Measurements from ENCODE around the gene NRG3. TPM values are rescaled to one million over a fixed set of nuclear protein-coding genes. Genes with fewer than 3 reads are reported as not detected.

Gene NRG3
- total RNA-seq, 2 donors from 2014 or later = 1.7 to 2.3 TPM

- no peaks in the 10 kb centered on the region for H3K9me3 Mint-ChIP-seq
- no peaks in the 10 kb centered on the region for H3K4me1 ChIP-seq (ENCODE audit: control insufficient read depth, insufficient read depth, low read length)
- no peak for DNase-seq
- no peak overlapping the region for H3K4me3 ChIP-seq (ENCODE audit: low read length)
- no peak overlapping the region for H3K4me3 Mint-ChIP-seq
- no peaks in the 10 kb centered on the region for H3K9me3 ChIP-seq (ENCODE audit: control insufficient read depth, low read length)
- no peaks in the 10 kb centered on the region for H3K36me3 Mint-ChIP-seq (ENCODE audit: low read depth)
- no peaks in the 10 kb centered on the region for H3K36me3 ChIP-seq (ENCODE audit: control insufficient read depth, insufficient read depth, low read length)
- no peaks in the 10 kb centered on the region for H3K27me3 ChIP-seq (ENCODE audit: control insufficient read depth, insufficient read depth, low read length, poor library complexity, severe bottlenecking)
- no peak overlapping the region for H3K27ac ChIP-seq (ENCODE audit: low read depth, low read length)
- H3K9ac ChIP-seq (ENCODE audit: extremely low read depth, low read length, poor library complexity, severe bottlenecking) = no peak overlapping the region
- H3K4me1 Mint-ChIP-seq = peaks cover 15% of the 10 kb centered on the region
- H3K27me3 Mint-ChIP-seq (ENCODE audit: insufficient read depth) = no peaks in the 10 kb centered on the region
- H3K27ac Mint-ChIP-seq = no peak overlapping the region
- TF ChIP-seq, protein P1, sequence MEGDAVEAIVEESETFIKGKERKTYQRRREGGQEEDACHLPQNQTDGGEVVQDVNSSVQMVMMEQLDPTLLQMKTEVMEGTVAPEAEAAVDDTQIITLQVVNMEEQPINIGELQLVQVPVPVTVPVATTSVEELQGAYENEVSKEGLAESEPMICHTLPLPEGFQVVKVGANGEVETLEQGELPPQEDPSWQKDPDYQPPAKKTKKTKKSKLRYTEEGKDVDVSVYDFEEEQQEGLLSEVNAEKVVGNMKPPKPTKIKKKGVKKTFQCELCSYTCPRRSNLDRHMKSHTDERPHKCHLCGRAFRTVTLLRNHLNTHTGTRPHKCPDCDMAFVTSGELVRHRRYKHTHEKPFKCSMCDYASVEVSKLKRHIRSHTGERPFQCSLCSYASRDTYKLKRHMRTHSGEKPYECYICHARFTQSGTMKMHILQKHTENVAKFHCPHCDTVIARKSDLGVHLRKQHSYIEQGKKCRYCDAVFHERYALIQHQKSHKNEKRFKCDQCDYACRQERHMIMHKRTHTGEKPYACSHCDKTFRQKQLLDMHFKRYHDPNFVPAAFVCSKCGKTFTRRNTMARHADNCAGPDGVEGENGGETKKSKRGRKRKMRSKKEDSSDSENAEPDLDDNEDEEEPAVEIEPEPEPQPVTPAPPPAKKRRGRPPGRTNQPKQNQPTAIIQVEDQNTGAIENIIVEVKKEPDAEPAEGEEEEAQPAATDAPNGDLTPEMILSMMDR (conservative IDR thresholded peaks at IDR 0.05) = no peak
- WGBS, 2 experiments (ENCODE audit: insufficient coverage in 1 of 2, insufficient read length in 1 of 2) = 87% methylated on average over 2 of the region's 2 CpGs; no CpG with 5 or more reads in 1 of the 2 experiments
Measured at GRCh38 chr10:81909453-81909852, 34.5 kb downstream of the NRG3 start.

DNA sequence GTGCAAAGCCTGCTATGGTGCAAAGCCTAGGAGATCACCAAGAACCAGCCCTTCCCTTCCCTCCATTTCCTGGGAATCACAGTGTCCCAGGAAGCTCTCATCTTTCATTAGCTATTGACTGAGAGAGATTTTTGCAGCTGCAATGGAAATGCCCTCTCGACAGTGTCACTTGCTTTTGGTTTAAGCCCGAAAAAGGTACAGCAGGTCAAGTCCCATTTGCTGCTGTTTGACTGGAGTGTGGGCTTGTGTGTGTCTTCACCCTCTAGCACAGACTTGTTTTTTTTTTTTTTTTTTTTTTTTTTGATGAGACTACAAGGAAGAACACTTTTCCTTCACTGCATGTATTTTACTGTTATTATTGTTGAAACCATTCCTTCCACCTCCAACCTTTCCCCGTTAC lies 36.3 kb downstream of the NRG3 start:
- Histone ChIP-seq H3K9me3 (ENCODE audit: control insufficient read depth, low read length) (no peaks in the 10 kb centered on the region), H3K4me3 (ENCODE audit: low read length) (no peak overlapping the region), H3K27me3 (ENCODE audit: control insufficient read depth, insufficient read depth, low read length, poor library complexity, severe bottlenecking) (no peaks in the 10 kb centered on the region), H3K36me3 (ENCODE audit: control insufficient read depth, insufficient read depth, low read length) (no peaks in the 10 kb centered on the region), H3K27ac (ENCODE audit: low read depth, low read length) (no peak overlapping the region), H3K4me1 (ENCODE audit: control insufficient read depth, insufficient read depth, low read length) (peaks cover 6% of the 10 kb centered on the region), H3K9ac (ENCODE audit: extremely low read depth, low read length, poor library complexity, severe bottlenecking) (no peak overlapping the region)
- DNase-seq = no peak
- Mint-ChIP-seq H3K4me3 (no peak overlapping the region), H3K27me3 (ENCODE audit: insufficient read depth) (no peaks in the 10 kb centered on the region), H3K36me3 (ENCODE audit: low read depth) (no peaks in the 10 kb centered on the region), H3K9me3 (no peaks in the 10 kb centered on the region), H3K27ac (no peak overlapping the region), H3K4me1 (peaks cover 26% of the 10 kb centered on the region)
- 94 to 98% methylated on average over 2 to 3 of the region's 3 CpGs for WGBS, 2 experiments (ENCODE audit: insufficient coverage in 1 of 2, insufficient read length in 1 of 2)
- TF ChIP-seq, protein P1 (conservative IDR thresholded peaks at IDR 0.05) = no peak

GRCh38 chr10:81914736-81915503 lies 39.9 kb downstream of the NRG3 start:
- Histone ChIP-seq H3K9ac (ENCODE audit: extremely low read depth, low read length, poor library complexity, severe bottlenecking) (no peak overlapping the region), H3K4me3 (ENCODE audit: low read length) (no peak overlapping the region), H3K27ac (ENCODE audit: low read depth, low read length) (no peak overlapping the region), H3K36me3 (ENCODE audit: control insufficient read depth, insufficient read depth, low read length) (no peaks in the 10 kb centered on the region), H3K4me1 (ENCODE audit: control insufficient read depth, insufficient read depth, low read length) (peaks cover 6% of the 10 kb centered on the region), H3K27me3 (ENCODE audit: control insufficient read depth, insufficient read depth, low read length, poor library complexity, severe bottlenecking) (no peaks in the 10 kb centered on the region), H3K9me3 (ENCODE audit: control insufficient read depth, low read length) (no peaks in the 10 kb centered on the region)
- WGBS, 2 experiments (ENCODE audit: insufficient coverage in 1 of 2, insufficient read length in 1 of 2) = 88% methylated on average over 2 of the region's 3 CpGs; no CpG with 5 or more reads in 1 of the 2 experiments
- no peaks in the 10 kb centered on the region for H3K27me3 Mint-ChIP-seq (ENCODE audit: insufficient read depth)
- peaks cover 25% of the 10 kb centered on the region for H3K4me1 Mint-ChIP-seq
- H3K27ac Mint-ChIP-seq = no peak overlapping the region
- H3K36me3 Mint-ChIP-seq (ENCODE audit: low read depth) = no peaks in the 10 kb centered on the region
- TF ChIP-seq, protein P1 (conservative IDR thresholded peaks at IDR 0.05) = no peak
- H3K4me3 Mint-ChIP-seq = no peak overlapping the region
- H3K9me3 Mint-ChIP-seq = no peaks in the 10 kb centered on the region
- DNase-seq = no peak

All from endodermal cell (in vitro differentiated cells).